Endothelial cell of umbilical vein (primary cell): ENCODE measurements around the gene CAMK2B. TPM values are rescaled to one million over a fixed set of nuclear protein-coding genes. Genes with fewer than 3 reads are reported as not detected.

Experiments
- BruUV-seq: library from RNA; stranded (reverse); fragments of 400-500 nt; replicated peaks from 2 replicates; lab custom pipeline; 2021; lab: Mats Ljungman, UMichigan
- CTCF ChIA-PET: fragments of 300-600, 350-600 bp; sonication (Branson Sonifier 250); formaldehyde crosslinking; loops from one replicate; lab custom pipeline; 2021; ENCODE audit warnings: antibody characterized with exemption, inconsistent platforms; lab: Charles Lee
- POLR2A ChIA-PET: fragments of 300-600, 350-600 bp; sonication (Branson Sonifier 250); formaldehyde crosslinking; loops from one replicate; lab custom pipeline; 2021; ENCODE audit warnings: antibody characterized with exemption, inconsistent platforms; lab: Charles Lee
- DNase-seq: peaks from one replicate; pipeline ENCODE4 v3.0.0-alpha.2; 2011; ENCODE audit warnings: low read depth, low spot score
- FAIRE-seq: peaks from 2 replicates; lab custom pipeline; 2011; peaks lifted over from hg19 to GRCh38; lab: Jason Lieb, UNC
- H2AFZ ChIP-seq: 2 replicates; pipeline ENCODE4 v1.6.0; 2012; ENCODE audit warnings: low read depth, low read length, control low read depth, inconsistent platforms
- H3K27ac ChIP-seq: 2 replicates; pipeline ENCODE4 v1.5.1; 2011; ENCODE audit warnings: low read depth, mild to moderate bottlenecking, control low read depth, low read length, moderate library complexity; ENCODE audit not compliant: insufficient read depth
- H3K27me3 ChIP-seq, 2 experiments: 2 replicates each; pipeline versions ENCODE4 v1.6.0 to v1.6.1; 2011; ENCODE audit warnings: low read length in 2 of 2, mixed read lengths in 1 of 2; ENCODE audit not compliant: control insufficient read depth in 2 of 2, insufficient read depth in 2 of 2
- H3K36me3 ChIP-seq, 2 experiments: 2 replicates in 1 of 2; 3 replicates in 1 of 2; pipeline ENCODE4 v1.5.1; 2011; ENCODE audit warnings: low read length in 2 of 2, mild to moderate bottlenecking in 1 of 2, moderate library complexity in 1 of 2; ENCODE audit not compliant: control insufficient read depth in 2 of 2, insufficient read depth in 2 of 2; ENCODE audit errors: extremely low read depth in 1 of 2
- H3K4me1 ChIP-seq: 3 replicates; pipeline ENCODE4 v1.5.1; 2011; ENCODE audit warnings: mild to moderate bottlenecking, low read length; ENCODE audit not compliant: control insufficient read depth, insufficient read depth; ENCODE audit errors: extremely low read depth
- H3K4me2 ChIP-seq: 2 replicates; pipeline ENCODE4 v1.6.1; 2011; ENCODE audit warnings: low read length, control low read depth, mixed read lengths; ENCODE audit not compliant: insufficient read depth
- H3K4me3 ChIP-seq, 3 experiments: fragments of 200-600 bp in 1 of 3; sonication (generic), shearing (Covaris generic) in 1 of 3; replicated peaks in 1 of 3; 2 replicates each; pipeline ENCODE4 v1.5.1; 2011 to 2016; ENCODE audit warnings: control low read depth in 3 of 3, low read length in 3 of 3, mild to moderate bottlenecking in 2 of 3, inconsistent platforms in 1 of 3, low read depth in 1 of 3, moderate library complexity in 1 of 3; ENCODE audit not compliant: insufficient read depth in 1 of 3
- H3K79me2 ChIP-seq: 2 replicates; pipeline ENCODE4 v1.6.0; 2012; ENCODE audit warnings: low read length, inconsistent platforms; ENCODE audit not compliant: control insufficient read depth, insufficient read depth
- H3K9ac ChIP-seq: replicated peaks from 2 replicates; pipeline ENCODE3; 2011; ENCODE audit warnings: low read length, control low read depth; ENCODE audit not compliant: insufficient read depth; ENCODE audit errors: extremely low read depth
- H3K9me1 ChIP-seq: replicated peaks from 3 replicates; pipeline ENCODE4 v1.6.0; 2011; ENCODE audit warnings: mild to moderate bottlenecking, low read length; ENCODE audit not compliant: control insufficient read depth, insufficient read depth; ENCODE audit errors: extremely low read depth
- H3K9me3 ChIP-seq: replicated peaks from 2 replicates; pipeline ENCODE4 v1.5.1; 2012; ENCODE audit warnings: low read length, inconsistent platforms; ENCODE audit not compliant: control insufficient read depth, insufficient read depth
- H4K20me1 ChIP-seq: replicated peaks from 2 replicates; pipeline ENCODE3; 2011; ENCODE audit warnings: mild to moderate bottlenecking, low read length; ENCODE audit not compliant: control insufficient read depth, insufficient read depth; ENCODE audit errors: extremely low read depth
- EZH2 ChIP-seq: IDR thresholded peaks from 2 replicates; pipeline ENCODE4 v1.6.1; 2012; ENCODE audit warnings: borderline replicate concordance, low read depth, mild to moderate bottlenecking, moderate library complexity, low read length, inconsistent platforms; ENCODE audit not compliant: severe bottlenecking
- FOS ChIP-seq: IDR thresholded peaks from 2 replicates; pipeline ENCODE4 v1.6.1; 2011; ENCODE audit warnings: mild to moderate bottlenecking, low read length, moderate library complexity, borderline replicate concordance; ENCODE audit not compliant: insufficient read depth
- GATA2 ChIP-seq: IDR thresholded peaks from 2 replicates; pipeline ENCODE4 v1.7.0; 2011; ENCODE audit warnings: low read depth, mild to moderate bottlenecking, moderate library complexity, mixed read lengths, low read length; ENCODE audit not compliant: insufficient read length, insufficient read depth
- JUN ChIP-seq: IDR thresholded peaks from 2 replicates; pipeline ENCODE4 v1.6.1; 2011; ENCODE audit warnings: borderline replicate concordance, low read depth; ENCODE audit not compliant: insufficient read length, insufficient read depth
- MYC ChIP-seq: IDR thresholded peaks from one replicate; pipeline ENCODE4 v1.6.1; 2011; ENCODE audit warnings: mild to moderate bottlenecking, low read depth, low read length
- POLR2A ChIP-seq: IDR thresholded peaks from 2 replicates; pipeline ENCODE4 v1.6.1; 2012; ENCODE audit warnings: low read depth, mild to moderate bottlenecking, control low read depth, low read length
- POLR2AphosphoS5 ChIP-seq: IDR thresholded peaks from 2 replicates; pipeline ENCODE4 v1.6.1; 2012; ENCODE audit warnings: low read depth, mild to moderate bottlenecking, control low read depth, low read length, moderate library complexity; ENCODE audit not compliant: insufficient read depth
- dilution Hi-C: fragments of 300-500 bp; cut with MboI; formaldehyde crosslinking; loops from one replicate; pipeline ENCODE4 v1.15.0; 2019; ENCODE audit warnings: low sequenced_read_pairs; ENCODE audit not compliant: extremely low pct_ligation_motif_present
- intact Hi-C: fragments of 100-400 bp; cut with micrococcal nuclease; formaldehyde crosslinking; loops from one replicate; pipeline ENCODE4 v1.10.0; 2022
- polyA plus RNA-seq, 4 experiments: library from polyadenylated mRNA; depleted of rRNA in 3 of 4; stranded (reverse) in 3 of 4; unstranded in 1 of 4; fragments of >200 nt; gene quantifications; 2 replicates each; pipeline versions ENCODE4 v1.2.1 to v1.2.3, GENCODE V29; 2011 to 2012; ENCODE audit warnings: missing spikeins in 1 of 4
- total RNA-seq: library from RNA; stranded (reverse); gene quantifications from 2 replicates; pipeline ENCODE4 v1.2.3, GENCODE V29; 2021
- TF ChIP-seq, protein P1 (sequence below), 2 donors: IDR thresholded peaks; 1 replicate in 1 of 2; 2 replicates in 1 of 2; pipeline ENCODE4 v1.5.1; 2011; ENCODE audit warnings: low read length in 2 of 2, mild to moderate bottlenecking in 2 of 2, moderate library complexity in 2 of 2, control low read depth in 1 of 2, inconsistent platforms in 1 of 2, low read depth in 1 of 2; ENCODE audit not compliant: insufficient read depth in 1 of 2; ENCODE audit errors: extremely low read depth in 1 of 2
- TF ChIP-seq, protein P2 (sequence below): IDR thresholded peaks from 2 replicates; pipeline ENCODE4 v1.6.1; 2011; ENCODE audit not compliant: insufficient read depth, insufficient read length

The CAMK2B gene
- total and polyA plus RNA-seq, 2 donors (not counting 3 experiments of a cell fraction or from before 2014, with no cell fraction given), result 0.57 to 1.6 TPM

DNA sequence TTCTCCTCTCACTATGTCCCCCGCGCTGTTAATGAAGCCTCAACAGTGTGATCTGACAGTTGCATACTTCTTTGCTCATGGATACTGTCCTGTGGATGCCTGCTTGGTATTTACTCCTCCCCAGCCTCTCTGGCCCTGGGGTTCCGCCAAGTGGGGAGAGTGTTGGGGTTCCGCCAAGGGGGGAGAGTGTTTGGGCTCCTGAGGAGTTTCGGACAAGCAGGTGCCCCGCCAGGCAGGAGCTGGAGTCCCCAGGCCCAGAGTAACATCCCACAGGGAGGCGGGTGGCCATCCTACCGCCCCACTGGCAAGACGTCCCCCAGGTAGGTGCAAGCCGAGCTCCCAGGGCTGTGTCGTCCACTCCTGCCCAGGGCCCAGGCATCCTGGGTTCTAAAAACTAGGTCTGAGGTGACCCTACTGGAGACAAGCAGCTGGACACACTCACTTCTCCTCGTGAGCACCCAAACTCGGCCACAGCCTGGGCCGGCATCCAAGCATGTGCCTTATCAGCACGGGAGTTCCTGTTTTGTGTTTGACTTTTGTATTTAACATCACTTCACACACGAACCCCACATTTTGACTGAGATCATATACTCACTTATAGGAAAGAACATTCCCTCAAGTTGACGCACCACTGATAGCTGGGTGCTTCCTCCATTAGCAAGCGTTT is 34.2 kb downstream of the CAMK2B start:
- DNase-seq, result peak; percentile 85
- intact Hi-C loops (loop anchor here (1.0 kb wide), 1 partner anchor 33 kb away; no protein-coding TSS in a partner anchor), dilution Hi-C loops (no loop called here)
- peak overlapping the region; percentile 23 for H2AFZ ChIP-seq
- H3K4me2 ChIP-seq, result peak overlapping the region; percentile 3
- H3K4me1 ChIP-seq, result peaks cover 14% of the 10 kb centered on the region
- no peaks in the 10 kb centered on the region for H4K20me1 ChIP-seq
- H3K79me2 ChIP-seq, result no peaks in the 10 kb centered on the region
- H3K27me3 ChIP-seq, result peaks cover 0 to 2% of the 10 kb centered on the region in 2 experiments
- no peak overlapping the region for H3K4me3 ChIP-seq
- H3K36me3 ChIP-seq, result no peaks in the 10 kb centered on the region
- no peak overlapping the region for H3K9ac ChIP-seq
- TF ChIP-seq FOS (peak; percentile 68), POLR2AphosphoS5 (peak; percentile 52), POLR2A (no peak), MYC (peak; percentile 54), GATA2 (peak; percentile 88), EZH2 (no peak), JUN (peak; percentile 33)
- TF ChIP-seq, protein P1, sequence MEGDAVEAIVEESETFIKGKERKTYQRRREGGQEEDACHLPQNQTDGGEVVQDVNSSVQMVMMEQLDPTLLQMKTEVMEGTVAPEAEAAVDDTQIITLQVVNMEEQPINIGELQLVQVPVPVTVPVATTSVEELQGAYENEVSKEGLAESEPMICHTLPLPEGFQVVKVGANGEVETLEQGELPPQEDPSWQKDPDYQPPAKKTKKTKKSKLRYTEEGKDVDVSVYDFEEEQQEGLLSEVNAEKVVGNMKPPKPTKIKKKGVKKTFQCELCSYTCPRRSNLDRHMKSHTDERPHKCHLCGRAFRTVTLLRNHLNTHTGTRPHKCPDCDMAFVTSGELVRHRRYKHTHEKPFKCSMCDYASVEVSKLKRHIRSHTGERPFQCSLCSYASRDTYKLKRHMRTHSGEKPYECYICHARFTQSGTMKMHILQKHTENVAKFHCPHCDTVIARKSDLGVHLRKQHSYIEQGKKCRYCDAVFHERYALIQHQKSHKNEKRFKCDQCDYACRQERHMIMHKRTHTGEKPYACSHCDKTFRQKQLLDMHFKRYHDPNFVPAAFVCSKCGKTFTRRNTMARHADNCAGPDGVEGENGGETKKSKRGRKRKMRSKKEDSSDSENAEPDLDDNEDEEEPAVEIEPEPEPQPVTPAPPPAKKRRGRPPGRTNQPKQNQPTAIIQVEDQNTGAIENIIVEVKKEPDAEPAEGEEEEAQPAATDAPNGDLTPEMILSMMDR (IDR thresholded peaks at IDR 0.05; ENCODE audit: extremely low read depth in 1 of 2, insufficient read depth in 1 of 2, low read depth in 1 of 2, low read length in 2 of 2), result no peak
- TF ChIP-seq, protein P2, sequence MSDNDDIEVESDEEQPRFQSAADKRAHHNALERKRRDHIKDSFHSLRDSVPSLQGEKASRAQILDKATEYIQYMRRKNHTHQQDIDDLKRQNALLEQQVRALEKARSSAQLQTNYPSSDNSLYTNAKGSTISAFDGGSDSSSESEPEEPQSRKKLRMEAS, result peak; percentile 46
- ChIA-PET POLR2A (no interaction called here), CTCF (interaction anchor here (0.5 to 1.6 kb wide), 7 partner anchors 12 to 618 kb away, joined by 3 to 11 read pairs (median 4); no protein-coding TSS in a partner anchor)
- no peaks in the 10 kb centered on the region for H3K9me3 ChIP-seq
- no TSS peak for BruUV-seq
- H3K9me1 ChIP-seq, result no peaks in the 10 kb centered on the region
- FAIRE-seq, result peak; percentile 90
- H3K27ac ChIP-seq, result peak overlapping the region; percentile 33
